ENCODE measurements around the gene SFT2D3. TPM values are rescaled to one million over a fixed set of nuclear protein-coding genes. Genes with fewer than 3 reads are reported as not detected.

Gene SFT2D3
- total RNA-seq, 1 donor from 2014 or later: 6.4 TPM

DNA sequence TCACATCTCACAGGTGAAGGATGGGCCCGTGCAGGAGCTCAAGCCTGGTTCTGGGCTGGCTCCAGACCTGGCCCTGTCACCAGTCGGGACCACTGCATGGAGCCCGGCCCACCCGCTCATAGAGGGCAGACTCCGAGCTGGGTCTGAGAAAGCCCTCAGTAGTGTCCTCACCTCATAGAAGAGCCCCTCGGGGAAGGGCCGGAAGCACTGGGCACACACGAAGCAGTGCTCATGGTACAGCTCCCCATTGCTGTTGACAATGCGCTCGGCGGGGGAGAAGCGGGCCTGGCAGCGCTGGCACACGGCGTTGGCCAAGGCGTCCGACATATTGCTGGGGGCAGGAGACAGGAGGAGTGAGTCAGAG, 44.1 kb upstream of the SFT2D3 start:
- Mint-ChIP-seq H3K9me3 (ENCODE audit: unreplicated experiment) (peaks cover 3% of the 10 kb centered on the region), H3K36me3 (ENCODE audit: unreplicated experiment) (no peaks in the 10 kb centered on the region), H3K4me1 (ENCODE audit: low read depth, unreplicated experiment) (peaks cover 7% of the 10 kb centered on the region), H3K4me3 (ENCODE audit: unreplicated experiment) (no peak overlapping the region), H3K27me3 (ENCODE audit: unreplicated experiment) (peaks cover 4% of the 10 kb centered on the region), H3K27ac (ENCODE audit: unreplicated experiment) (no peak overlapping the region)
- TF ChIP-seq, protein P1, sequence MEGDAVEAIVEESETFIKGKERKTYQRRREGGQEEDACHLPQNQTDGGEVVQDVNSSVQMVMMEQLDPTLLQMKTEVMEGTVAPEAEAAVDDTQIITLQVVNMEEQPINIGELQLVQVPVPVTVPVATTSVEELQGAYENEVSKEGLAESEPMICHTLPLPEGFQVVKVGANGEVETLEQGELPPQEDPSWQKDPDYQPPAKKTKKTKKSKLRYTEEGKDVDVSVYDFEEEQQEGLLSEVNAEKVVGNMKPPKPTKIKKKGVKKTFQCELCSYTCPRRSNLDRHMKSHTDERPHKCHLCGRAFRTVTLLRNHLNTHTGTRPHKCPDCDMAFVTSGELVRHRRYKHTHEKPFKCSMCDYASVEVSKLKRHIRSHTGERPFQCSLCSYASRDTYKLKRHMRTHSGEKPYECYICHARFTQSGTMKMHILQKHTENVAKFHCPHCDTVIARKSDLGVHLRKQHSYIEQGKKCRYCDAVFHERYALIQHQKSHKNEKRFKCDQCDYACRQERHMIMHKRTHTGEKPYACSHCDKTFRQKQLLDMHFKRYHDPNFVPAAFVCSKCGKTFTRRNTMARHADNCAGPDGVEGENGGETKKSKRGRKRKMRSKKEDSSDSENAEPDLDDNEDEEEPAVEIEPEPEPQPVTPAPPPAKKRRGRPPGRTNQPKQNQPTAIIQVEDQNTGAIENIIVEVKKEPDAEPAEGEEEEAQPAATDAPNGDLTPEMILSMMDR (IDR thresholded peaks at IDR 0.05; ENCODE audit: partially characterized antibody, unreplicated experiment): no peak
- no peak for DNase-seq

DNA sequence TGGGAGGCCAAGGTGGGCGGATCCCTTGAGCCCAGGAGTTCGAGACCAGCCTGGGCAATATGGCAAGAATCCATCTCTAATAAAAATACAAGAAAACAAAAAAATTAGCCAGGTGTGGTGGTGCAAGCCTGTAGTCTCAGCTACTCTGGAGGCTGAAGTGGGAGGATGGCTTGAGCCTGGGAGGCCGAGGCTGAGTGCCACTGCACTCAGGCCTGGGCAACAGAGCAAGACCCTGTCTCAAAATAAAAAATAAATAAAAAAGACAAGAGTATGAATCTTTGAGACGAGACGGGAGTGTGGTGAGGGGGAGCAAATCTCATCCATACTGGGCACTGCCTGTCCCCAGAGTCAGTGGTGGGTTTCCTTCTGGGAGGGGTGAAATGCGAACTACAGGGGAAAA, 43.2 kb upstream of the SFT2D3 start:
- peaks cover 4% of the 10 kb centered on the region for H3K27me3 Mint-ChIP-seq (ENCODE audit: unreplicated experiment)
- TF ChIP-seq, protein P1 (IDR thresholded peaks at IDR 0.05; ENCODE audit: partially characterized antibody, unreplicated experiment): no peak
- DNase-seq: peak; percentile 4
- peaks cover 7% of the 10 kb centered on the region for H3K4me1 Mint-ChIP-seq (ENCODE audit: low read depth, unreplicated experiment)
- no peak overlapping the region for H3K27ac Mint-ChIP-seq (ENCODE audit: unreplicated experiment)
- H3K9me3 Mint-ChIP-seq (ENCODE audit: unreplicated experiment): peaks cover 3% of the 10 kb centered on the region
- H3K36me3 Mint-ChIP-seq (ENCODE audit: unreplicated experiment): no peaks in the 10 kb centered on the region
- no peak overlapping the region for H3K4me3 Mint-ChIP-seq (ENCODE audit: unreplicated experiment)

DNA sequence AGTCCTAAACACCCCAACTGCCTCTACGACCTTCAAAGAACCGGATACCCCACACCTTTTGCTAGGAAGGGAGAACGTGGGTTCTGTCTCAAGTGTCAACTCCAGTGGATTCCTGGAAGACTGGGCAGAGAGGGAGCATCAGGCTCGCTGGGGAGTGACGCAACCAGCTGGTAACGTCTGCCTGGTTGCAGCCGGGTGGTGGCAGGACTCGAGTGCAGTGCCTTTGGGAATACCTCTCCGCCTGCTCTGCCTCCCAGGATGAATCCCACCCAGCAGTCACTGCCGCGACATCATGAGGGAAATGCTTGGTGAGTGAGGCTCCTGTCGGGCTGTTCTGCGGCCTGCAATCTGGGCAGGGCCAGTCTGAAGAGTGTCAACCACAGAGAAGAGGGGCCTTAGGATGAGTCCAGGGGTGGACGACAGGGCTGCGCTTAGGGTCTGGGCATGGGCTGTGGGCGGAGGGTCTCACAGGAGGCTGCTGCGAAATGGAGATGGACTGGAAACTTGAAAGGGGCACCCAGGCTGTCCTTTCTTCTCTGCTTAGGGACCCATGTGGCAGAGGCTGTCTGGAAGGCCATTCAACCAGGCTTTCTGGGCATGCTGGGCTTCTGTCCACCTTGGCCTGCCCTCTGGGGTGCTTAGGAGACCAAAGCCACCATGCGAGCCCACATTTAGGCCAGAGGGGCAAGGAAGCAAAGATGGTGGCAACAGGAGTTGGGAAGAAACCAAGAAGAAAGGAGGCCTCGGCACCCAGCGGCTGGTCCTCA, 42.5 kb upstream of the SFT2D3 start:
- peaks cover 3% of the 10 kb centered on the region for H3K9me3 Mint-ChIP-seq (ENCODE audit: unreplicated experiment)
- H3K36me3 Mint-ChIP-seq (ENCODE audit: unreplicated experiment): no peaks in the 10 kb centered on the region
- H3K4me1 Mint-ChIP-seq (ENCODE audit: low read depth, unreplicated experiment): peaks cover 7% of the 10 kb centered on the region
- DNase-seq: peak; percentile 35
- H3K4me3 Mint-ChIP-seq (ENCODE audit: unreplicated experiment): no peak overlapping the region
- H3K27ac Mint-ChIP-seq (ENCODE audit: unreplicated experiment): no peak overlapping the region
- H3K27me3 Mint-ChIP-seq (ENCODE audit: unreplicated experiment): peaks cover 7% of the 10 kb centered on the region
- TF ChIP-seq, protein P1 (IDR thresholded peaks at IDR 0.05; ENCODE audit: partially characterized antibody, unreplicated experiment): no peak

DNA sequence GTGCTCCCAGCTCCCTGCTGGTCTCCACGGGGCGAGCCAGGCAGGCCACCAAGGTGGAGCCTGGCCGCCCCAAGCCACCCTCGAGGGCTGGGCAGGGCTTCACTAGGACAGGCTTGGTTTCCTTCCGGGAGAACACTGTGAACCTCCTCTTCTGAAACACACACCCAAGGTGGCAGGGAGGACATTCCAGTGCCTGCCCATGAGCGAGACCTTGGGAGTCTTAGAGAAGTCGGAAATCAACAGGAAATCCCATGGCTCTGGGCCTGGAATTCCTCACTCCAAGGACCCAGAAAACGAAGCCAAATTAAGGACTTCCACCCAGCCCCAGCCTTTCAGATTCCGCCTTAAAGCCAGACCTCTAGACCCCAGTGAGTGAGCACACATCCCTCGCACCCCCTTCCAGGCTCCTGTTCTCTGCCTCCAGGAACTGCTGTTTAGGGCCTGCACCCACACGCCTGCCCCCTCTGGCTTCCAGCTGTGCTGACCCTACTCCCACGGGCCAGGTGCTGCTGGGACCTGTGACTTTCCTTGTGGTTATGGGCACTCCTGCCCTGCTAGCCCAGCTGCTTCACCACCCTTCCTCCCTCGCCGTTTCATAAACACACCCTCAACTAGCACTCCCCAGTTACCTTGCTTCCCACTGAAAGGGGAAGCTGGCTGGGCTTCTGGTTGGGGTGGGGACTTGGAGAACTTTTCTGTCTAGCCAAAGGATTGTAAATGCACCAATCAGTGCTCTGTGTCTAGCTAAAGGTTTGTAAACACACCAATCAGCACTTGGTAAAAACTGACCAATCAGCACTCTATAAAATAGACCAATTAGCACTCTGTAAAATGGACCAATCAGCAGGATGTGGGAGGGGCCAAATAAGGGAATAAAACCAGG, 41.6 kb upstream of the SFT2D3 start:
- TF ChIP-seq, protein P1 (IDR thresholded peaks at IDR 0.05; ENCODE audit: partially characterized antibody, unreplicated experiment): no peak
- Mint-ChIP-seq H3K27me3 (ENCODE audit: unreplicated experiment) (peaks cover 7% of the 10 kb centered on the region), H3K9me3 (ENCODE audit: unreplicated experiment) (peaks cover 3% of the 10 kb centered on the region), H3K27ac (ENCODE audit: unreplicated experiment) (no peak overlapping the region), H3K4me1 (ENCODE audit: low read depth, unreplicated experiment) (peaks cover 7% of the 10 kb centered on the region), H3K36me3 (ENCODE audit: unreplicated experiment) (no peaks in the 10 kb centered on the region), H3K4me3 (ENCODE audit: unreplicated experiment) (no peak overlapping the region)
- DNase-seq: peak; percentile 4

DNA sequence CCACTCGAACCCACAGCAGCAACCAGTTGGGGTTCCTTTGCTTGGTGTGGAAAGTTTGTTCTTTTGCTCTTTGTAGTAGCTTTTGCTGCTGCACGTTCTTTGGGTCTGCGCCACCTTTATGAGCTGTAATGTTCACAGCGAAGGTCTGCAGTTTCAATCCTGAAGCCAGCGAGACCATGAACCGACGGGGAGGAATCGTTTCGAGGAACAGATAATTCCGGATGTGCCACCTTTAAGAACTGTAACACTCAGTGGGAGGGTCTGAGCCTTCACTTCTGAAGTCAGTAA, 41.1 kb upstream of the SFT2D3 start:
- TF ChIP-seq, protein P1 (IDR thresholded peaks at IDR 0.05; ENCODE audit: partially characterized antibody, unreplicated experiment): no peak
- DNase-seq: no peak
- Mint-ChIP-seq H3K9me3 (ENCODE audit: unreplicated experiment) (peaks cover 1% of the 10 kb centered on the region), H3K4me1 (ENCODE audit: low read depth, unreplicated experiment) (peaks cover 7% of the 10 kb centered on the region), H3K27me3 (ENCODE audit: unreplicated experiment) (peaks cover 13% of the 10 kb centered on the region), H3K4me3 (ENCODE audit: unreplicated experiment) (no peak overlapping the region), H3K36me3 (ENCODE audit: unreplicated experiment) (no peaks in the 10 kb centered on the region), H3K27ac (ENCODE audit: unreplicated experiment) (no peak overlapping the region)
